Cardiac muscle cell (in vitro differentiated cells and primary cell): ENCODE data around the gene ULK1. TPM values are rescaled to one million over a fixed set of nuclear protein-coding genes. Genes with fewer than 3 reads are reported as not detected.

ENCODE experiments used
- DNase-seq, 2 donors: peaks; one replicate each; pipeline versions ENCODE4 v3.0.0 to v3.0.0-alpha.2; 2010 to 2017; ENCODE audit warnings: low read depth in 1 of 2, low spot score in 1 of 2
- H3K27ac ChIP-seq: fragments of 200-600 bp; sonication (generic); 2 replicates; pipeline ENCODE4 v1.5.1; 2016
- H3K27me3 ChIP-seq: fragments of 200-600 bp; sonication (generic); 2 replicates; pipeline ENCODE4 v1.6.0; 2016; ENCODE audit warnings: control low read depth
- H3K36me3 ChIP-seq: fragments of 200-600 bp; sonication (generic); 2 replicates; pipeline ENCODE4 v1.5.1; 2016; ENCODE audit warnings: control low read depth
- H3K4me1 ChIP-seq: fragments of 200-600 bp; sonication (generic); 2 replicates; pipeline ENCODE4 v1.8.1; 2017; ENCODE audit warnings: low read depth, mild to moderate bottlenecking, mixed run types
- H3K4me3 ChIP-seq: fragments of 200-600 bp; sonication (generic); 2 replicates; pipeline ENCODE4 v1.5.1; 2016; ENCODE audit warnings: mild to moderate bottlenecking
- H3K9me3 ChIP-seq: fragments of 200-600 bp; sonication (generic); 2 replicates; pipeline ENCODE4 v1.5.1; 2017; ENCODE audit warnings: low read depth, mild to moderate bottlenecking, control low read depth
- CTCF ChIP-seq: IDR thresholded peaks from 2 replicates; pipeline ENCODE4 v1.5.1; 2012; ENCODE audit warnings: low read depth, mild to moderate bottlenecking, low read length
- polyA plus RNA-seq: library from polyadenylated mRNA; unstranded; fragments of >200 nt; fragmentation: Nextera tagmentation; extraction: Ambion mirVana; gene quantifications from 2 replicates; pipeline ENCODE4 v1.2.1, GENCODE V29; 2016
- total RNA-seq: library from RNA; depleted of rRNA; stranded (reverse); fragments of >200 nt; gene quantifications from 2 replicates; pipeline ENCODE4 v1.2.3, GENCODE V29; 2016

Gene ULK1
- total and polyA plus RNA-seq, 2 experiments from 2014 or later = 14.2 to 27.6 TPM

- no peak for DNase-seq
- Histone ChIP-seq H3K36me3 (no peaks in the 10 kb centered on the region), H3K4me3 (no peak overlapping the region), H3K27ac (no peak overlapping the region), H3K9me3 (no peaks in the 10 kb centered on the region), H3K4me1 (peaks cover 12% of the 10 kb centered on the region), H3K27me3 (no peaks in the 10 kb centered on the region)
- no peak for TF ChIP-seq CTCF
These were observed 663 bp upstream of the ULK1 start for GRCh38 chr12:131893605-131894312.

- H3K9me3 ChIP-seq = no peaks in the 10 kb centered on the region
- no peaks in the 10 kb centered on the region for H3K27me3 ChIP-seq
- peak in 1 of 2 donors; percentile 44 for DNase-seq
- peaks cover 12% of the 10 kb centered on the region for H3K4me1 ChIP-seq
- H3K27ac ChIP-seq = peak overlapping the region; percentile 81
- TF ChIP-seq CTCF = no peak
- peak overlapping the region; percentile 61 for H3K4me3 ChIP-seq
- H3K36me3 ChIP-seq = no peaks in the 10 kb centered on the region
These were observed 688 bp downstream of the ULK1 start for GRCh38 chr12:131894981-131895639.

GRCh38 chr12:131895640-131896079, 1.2 kb downstream of the ULK1 start:
- Histone ChIP-seq H3K9me3 (no peaks in the 10 kb centered on the region), H3K4me3 (peak overlapping the region; percentile 61), H3K4me1 (peaks cover 12% of the 10 kb centered on the region), H3K27me3 (no peaks in the 10 kb centered on the region), H3K27ac (peak overlapping the region; percentile 81), H3K36me3 (no peaks in the 10 kb centered on the region)
- no peak for TF ChIP-seq CTCF
- no peak for DNase-seq

GRCh38 chr12:131896080-131896810, 1.8 kb downstream of the ULK1 start:
- Histone ChIP-seq H3K27ac (peak overlapping the region; percentile 81), H3K9me3 (no peaks in the 10 kb centered on the region)
- no peak for TF ChIP-seq CTCF

GRCh38 chr12:131896811-131897270, 2.4 kb downstream of the ULK1 start:
- Histone ChIP-seq H3K9me3 (no peaks in the 10 kb centered on the region), H3K4me1 (peaks cover 12% of the 10 kb centered on the region), H3K4me3 (no peak overlapping the region), H3K36me3 (no peaks in the 10 kb centered on the region), H3K27ac (peak overlapping the region; percentile 81), H3K27me3 (no peaks in the 10 kb centered on the region)
- no peak for DNase-seq
- TF ChIP-seq CTCF = no peak

More at GRCh38 chr12:131896080-131896810, 1.8 kb downstream of the ULK1 start:
- Histone ChIP-seq H3K4me1 (peaks cover 12% of the 10 kb centered on the region), H3K4me3 (peak overlapping the region; percentile 61), H3K27me3 (no peaks in the 10 kb centered on the region), H3K36me3 (no peaks in the 10 kb centered on the region)
- peak; percentile 92 to 94 for DNase-seq
